Smooth muscle cell of the umbilical artery (primary cell): Measurements from ENCODE around the gene TMEM53. TPM values are rescaled to one million over a fixed set of nuclear protein-coding genes. Genes with fewer than 3 reads are reported as not detected.

Experiments
- total RNA-seq: library from RNA; depleted of rRNA; stranded (reverse); fragments of >200 nt; gene quantifications from 2 replicates; pipeline ENCODE4 v1.2.3, GENCODE V29; 2014

TMEM53 gene
- total RNA-seq: 1.8 and 2.9 TPM in 2 replicates

DNA sequence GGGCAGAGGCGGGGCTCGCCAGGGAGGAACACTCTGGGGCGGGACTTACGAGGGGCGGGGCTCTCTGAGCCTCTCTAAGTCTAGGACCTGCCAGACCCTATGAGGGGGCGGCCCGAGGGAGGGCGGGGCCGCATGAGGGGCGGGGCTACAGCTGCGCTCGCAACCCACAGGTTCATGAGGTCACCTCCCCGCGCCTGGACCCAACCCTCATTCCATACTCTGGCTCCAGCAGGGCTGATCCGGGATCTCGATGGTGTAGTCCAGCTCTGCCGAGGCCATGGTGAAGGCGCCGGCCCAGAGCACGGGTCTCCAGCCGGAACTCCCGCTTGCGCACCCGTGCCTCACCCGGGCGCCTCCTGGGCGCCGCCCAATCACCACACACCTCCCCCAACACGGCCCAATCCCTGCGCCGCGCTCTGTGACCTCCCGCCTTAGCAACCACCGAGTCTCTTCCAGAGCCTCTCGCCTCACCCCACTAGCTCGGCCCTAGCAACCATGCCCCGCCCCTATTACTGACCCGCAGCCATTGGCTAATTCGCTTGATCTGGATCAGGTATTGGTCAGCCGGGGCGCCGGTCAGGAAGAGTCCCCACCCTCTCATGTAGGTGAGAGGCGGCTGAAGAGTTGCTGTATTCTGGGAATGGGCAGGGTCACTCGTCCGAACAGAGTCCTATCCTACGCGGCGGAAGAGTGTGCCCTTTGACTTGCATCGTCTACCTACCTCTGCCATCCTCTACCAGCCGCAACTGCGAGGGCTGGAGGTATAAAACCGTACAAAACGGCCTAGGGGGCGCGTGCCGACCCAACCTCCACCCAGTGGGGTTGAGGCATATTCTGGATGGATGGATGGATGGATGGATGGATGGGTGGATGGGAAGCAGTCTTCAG, at the start of gene TMEM53, which contains the start of gene ARMH1:
TSS of gene TMEM53 (minus strand) at position 369 of the 888 bp plus-strand sequence. CDS start at position 279, 90 bp downstream.
TSS of gene ARMH1 (plus strand) at position 602 of the 888 bp plus-strand sequence. CDS start 14,984 bp downstream, outside the sequence.

Other genes starting within 250 kb of the TMEM53 start
- 0.59 and 1.2 TPM in 2 replicates for gene ARMH1, start 233 bp upstream of the TMEM53 start, total RNA-seq
- gene RNU5D-1, start 56.7 kb upstream of the TMEM53 start, total RNA-seq: not detected in 2 replicates
- gene KIF2C, start 65.4 kb upstream of the TMEM53 start, total RNA-seq: 2.1 and 19.1 TPM in 2 replicates
- gene RPS8, start 101.1 kb upstream of the TMEM53 start, total RNA-seq: 927 and 1,770 TPM in 2 replicates
- gene BEST4, start 113.7 kb upstream of the TMEM53 start, total RNA-seq: under 0.01 TPM in 1 of 2 replicates, not detected in the other
- gene PLK3, start 125.9 kb upstream of the TMEM53 start, total RNA-seq: 27.0 and 52.4 TPM in 2 replicates
- gene DYNLT4, start 132.9 kb upstream of the TMEM53 start, total RNA-seq: not detected in 2 replicates
- 11.9 and 17.0 TPM in 2 replicates for gene BTBD19, start 134.0 kb upstream of the TMEM53 start, total RNA-seq
- gene PTCH2, start 168.8 kb upstream of the TMEM53 start, total RNA-seq: under 0.01 and 0.05 TPM in 2 replicates